HAP-1 (cell line): ENCODE results near the gene SGIP1.

Experiments used
- DNase-seq, 2 experiments: peaks; one replicate each; pipeline ENCODE4 v3.0.0-alpha.2; 2016 to 2020; ENCODE audit warnings: low spot score in 2 of 2
- H3K27me3 ChIP-seq: fragments of 250-450 bp; sonication (Bioruptor Pico); 2 replicates; pipeline ENCODE4 v1.5.1; 2020; ENCODE audit warnings: low read depth, mild to moderate bottlenecking, moderate library complexity
- H3K36me3 ChIP-seq: fragments of 250-450 bp; sonication (Bioruptor Pico); replicated peaks from 2 replicates; pipeline ENCODE4 v1.5.1; 2020; ENCODE audit warnings: mild to moderate bottlenecking
- H3K4me1 ChIP-seq: fragments of 250-450 bp; sonication (Bioruptor Pico); 2 replicates; pipeline ENCODE4 v1.5.1; 2020; ENCODE audit warnings: mild to moderate bottlenecking
- H3K4me3 ChIP-seq: fragments of 250-450 bp; sonication (Bioruptor Pico); 2 replicates; pipeline ENCODE4 v1.5.1; 2020; ENCODE audit warnings: mild to moderate bottlenecking, moderate library complexity
- H3K9me3 ChIP-seq: fragments of 250-450 bp; sonication (Bioruptor Pico); 2 replicates; pipeline ENCODE4 v1.5.1; 2020; ENCODE audit warnings: mild to moderate bottlenecking, moderate library complexity
- in situ Hi-C: fragments of 300-500 bp; cut with MboI; formaldehyde crosslinking; loops from 3 replicates; pipeline ENCODE4 v1.14.3; 2020; ENCODE audit warnings: low sequenced_read_pairs, inconsistent platforms, mixed read lengths

The SGIP1 gene

DNA sequence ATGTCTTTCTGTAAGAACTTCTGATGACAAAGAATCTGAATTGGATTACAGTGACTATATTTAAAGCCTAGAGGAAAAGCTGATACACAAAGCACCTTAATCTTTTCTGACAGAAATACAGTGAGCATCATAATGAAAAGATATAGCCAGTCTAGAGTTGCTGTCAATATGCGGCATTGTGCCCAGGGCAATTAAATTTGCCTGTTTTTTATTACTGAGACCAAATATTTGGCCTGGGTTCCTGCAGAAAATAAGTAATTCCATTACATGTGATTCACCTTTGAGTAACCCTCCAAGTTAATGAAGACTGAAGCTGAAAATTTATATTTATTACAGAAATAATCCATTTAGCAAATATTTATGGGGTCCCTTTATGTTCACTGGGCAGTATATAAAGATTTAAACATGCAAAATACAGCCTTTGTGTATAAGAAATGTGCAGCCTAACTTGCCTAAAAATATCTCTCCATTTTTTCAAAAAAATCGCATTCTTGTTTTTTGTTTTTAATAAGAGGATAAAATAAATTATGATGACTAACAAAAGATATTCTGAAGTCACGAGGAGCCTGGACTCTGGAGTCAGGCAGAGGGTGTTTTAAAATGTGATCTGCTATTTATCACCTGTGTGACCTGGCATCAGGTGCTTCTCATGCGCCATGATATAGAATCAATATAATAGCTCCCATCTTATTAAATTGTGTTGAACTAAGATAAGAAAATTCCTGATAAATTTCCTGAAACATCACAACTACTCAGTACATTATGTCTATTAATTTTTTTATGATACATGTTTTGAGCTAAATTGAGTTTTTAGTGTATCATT is 83.6 kb downstream of the SGIP1 start:
- no peaks in the 10 kb centered on the region for H3K36me3 ChIP-seq
- no peaks in the 10 kb centered on the region for H3K27me3 ChIP-seq
- in situ Hi-C loops: no loop called here
- DNase-seq: peak in 1 of 2 experiments; percentile 18
- no peaks in the 10 kb centered on the region for H3K4me1 ChIP-seq
- H3K9me3 ChIP-seq: no peaks in the 10 kb centered on the region
- no peak overlapping the region for H3K4me3 ChIP-seq

GRCh38 chr1:66618390-66618789 is 84.4 kb downstream of the SGIP1 start:
- DNase-seq: no peak
- no peaks in the 10 kb centered on the region for H3K36me3 ChIP-seq
- no peaks in the 10 kb centered on the region for H3K27me3 ChIP-seq
- H3K4me3 ChIP-seq: no peak overlapping the region
- in situ Hi-C loops: no loop called here
- no peaks in the 10 kb centered on the region for H3K4me1 ChIP-seq
- H3K9me3 ChIP-seq: no peaks in the 10 kb centered on the region

DNA sequence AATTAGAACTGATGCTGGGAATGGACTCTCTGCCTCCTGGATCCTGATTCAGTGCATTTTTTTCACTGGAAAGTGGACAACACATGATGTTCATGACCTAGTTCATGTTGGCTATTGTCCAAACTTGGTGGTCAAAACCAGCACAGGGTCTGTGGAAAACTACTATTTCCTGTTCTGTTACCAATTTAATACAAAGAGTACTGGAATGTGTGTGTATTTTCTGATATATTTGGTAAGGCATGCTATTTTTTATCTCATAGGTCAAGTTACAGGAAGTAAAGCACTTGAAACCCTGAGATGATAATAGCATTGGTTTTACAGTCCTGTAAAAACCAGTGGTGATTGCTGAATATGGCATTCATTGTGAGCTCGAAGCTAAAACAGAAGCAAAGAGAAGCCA is 89.9 kb downstream of the SGIP1 start:
- Histone ChIP-seq H3K4me3 (no peak overlapping the region), H3K4me1 (no peaks in the 10 kb centered on the region), H3K27me3 (no peaks in the 10 kb centered on the region), H3K9me3 (no peaks in the 10 kb centered on the region), H3K36me3 (no peaks in the 10 kb centered on the region)
- in situ Hi-C loops: no loop called here
- no peak for DNase-seq

GRCh38 chr1:66624412-66625060 is 90.6 kb downstream of the SGIP1 start:
- no peak for DNase-seq
- Histone ChIP-seq H3K4me3 (no peak overlapping the region), H3K36me3 (no peaks in the 10 kb centered on the region), H3K27me3 (no peaks in the 10 kb centered on the region), H3K4me1 (no peaks in the 10 kb centered on the region), H3K9me3 (no peaks in the 10 kb centered on the region)
- in situ Hi-C loops: no loop called here

DNA sequence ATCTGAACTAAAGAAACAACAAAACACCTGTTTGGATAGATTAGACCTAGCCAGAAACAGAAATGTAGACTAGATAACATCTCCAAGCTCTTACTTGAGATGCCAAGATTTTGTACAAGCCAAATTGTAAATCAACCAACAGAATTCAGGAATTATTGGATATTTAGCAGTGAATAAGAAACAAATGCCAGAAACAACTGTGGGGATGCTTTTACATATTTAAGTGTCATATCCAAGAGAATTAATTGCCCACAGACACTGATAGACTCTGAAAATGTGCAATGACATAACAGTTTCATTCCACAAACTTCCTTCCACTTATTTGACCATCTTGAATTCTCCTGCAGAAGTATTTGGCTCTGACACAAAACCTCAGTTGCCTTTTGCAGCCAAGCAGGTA is 92.3 kb downstream of the SGIP1 start:
- DNase-seq: no peak
- Histone ChIP-seq H3K9me3 (no peaks in the 10 kb centered on the region), H3K4me3 (no peak overlapping the region), H3K27me3 (no peaks in the 10 kb centered on the region), H3K36me3 (no peaks in the 10 kb centered on the region), H3K4me1 (no peaks in the 10 kb centered on the region)
- in situ Hi-C loops: no loop called here

DNA sequence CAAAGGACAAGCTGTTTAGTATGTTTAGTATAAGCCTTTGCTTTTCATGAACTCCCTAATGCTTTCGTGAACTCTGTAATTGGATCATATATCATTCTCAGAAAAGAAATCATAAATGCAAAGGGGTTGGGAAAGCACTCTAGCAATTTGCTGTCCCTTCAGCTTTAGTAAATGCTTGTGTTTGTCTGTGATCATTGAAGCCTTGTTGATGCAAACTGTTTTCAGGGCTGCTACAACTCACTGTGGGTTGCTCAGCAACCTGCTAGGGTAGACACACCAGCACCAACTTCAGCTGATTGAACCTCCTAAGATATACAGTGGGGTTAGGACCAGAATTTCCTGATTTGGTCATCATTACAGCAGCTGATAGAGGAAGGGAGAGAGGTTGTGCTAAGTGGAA is 95.0 kb downstream of the SGIP1 start:
- in situ Hi-C loops: no loop called here
- Histone ChIP-seq H3K4me1 (no peaks in the 10 kb centered on the region), H3K27me3 (no peaks in the 10 kb centered on the region), H3K4me3 (no peak overlapping the region), H3K36me3 (no peaks in the 10 kb centered on the region), H3K9me3 (no peaks in the 10 kb centered on the region)
- no peak for DNase-seq

GRCh38 chr1:66633159-66633558 is 99.2 kb downstream of the SGIP1 start:
- H3K4me3 ChIP-seq: no peak overlapping the region
- DNase-seq: no peak
- in situ Hi-C loops: no loop called here
- no peaks in the 10 kb centered on the region for H3K4me1 ChIP-seq
- H3K36me3 ChIP-seq: no peaks in the 10 kb centered on the region
- H3K9me3 ChIP-seq: no peaks in the 10 kb centered on the region
- H3K27me3 ChIP-seq: no peaks in the 10 kb centered on the region

DNA sequence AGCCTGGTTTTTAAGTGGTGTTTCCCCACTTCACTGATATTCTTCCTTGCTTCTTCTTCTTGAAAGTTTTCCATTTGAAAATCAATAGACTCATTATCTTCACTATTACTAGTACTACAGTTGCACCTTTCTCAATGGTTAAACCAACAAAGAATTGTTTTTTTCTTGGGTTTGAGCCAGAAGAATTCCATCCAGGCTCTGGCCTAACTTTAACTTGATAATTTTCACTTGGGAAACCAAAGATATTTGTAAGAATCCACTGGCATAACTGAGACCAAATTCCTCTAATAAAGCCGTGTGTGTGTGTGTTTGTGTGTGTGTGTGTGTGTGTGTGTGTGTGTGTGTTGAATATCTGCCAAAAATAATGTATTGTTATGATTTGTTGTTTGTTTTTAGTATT is 103.2 kb downstream of the SGIP1 start:
- Histone ChIP-seq H3K27me3 (no peaks in the 10 kb centered on the region), H3K4me3 (no peak overlapping the region), H3K36me3 (no peaks in the 10 kb centered on the region), H3K4me1 (no peaks in the 10 kb centered on the region), H3K9me3 (no peaks in the 10 kb centered on the region)
- DNase-seq: no peak
- in situ Hi-C loops: no loop called here

- no peaks in the 10 kb centered on the region; the same call in 1 of the 2 replicates for H3K27me3 ChIP-seq
- H3K36me3 ChIP-seq: no peaks in the 10 kb centered on the region
- H3K4me3 ChIP-seq: no peak overlapping the region
- H3K9me3 ChIP-seq: no peaks in the 10 kb centered on the region
- DNase-seq: no peak
- in situ Hi-C loops: no loop called here
- H3K4me1 ChIP-seq: no peaks in the 10 kb centered on the region
Measured at GRCh38 chr1:66641891-66642473, 108.0 kb downstream of the SGIP1 start.

GRCh38 chr1:66642992-66643391 is 109.0 kb downstream of the SGIP1 start:
- no peak for DNase-seq
- no peak overlapping the region for H3K4me3 ChIP-seq
- in situ Hi-C loops: no loop called here

DNA sequence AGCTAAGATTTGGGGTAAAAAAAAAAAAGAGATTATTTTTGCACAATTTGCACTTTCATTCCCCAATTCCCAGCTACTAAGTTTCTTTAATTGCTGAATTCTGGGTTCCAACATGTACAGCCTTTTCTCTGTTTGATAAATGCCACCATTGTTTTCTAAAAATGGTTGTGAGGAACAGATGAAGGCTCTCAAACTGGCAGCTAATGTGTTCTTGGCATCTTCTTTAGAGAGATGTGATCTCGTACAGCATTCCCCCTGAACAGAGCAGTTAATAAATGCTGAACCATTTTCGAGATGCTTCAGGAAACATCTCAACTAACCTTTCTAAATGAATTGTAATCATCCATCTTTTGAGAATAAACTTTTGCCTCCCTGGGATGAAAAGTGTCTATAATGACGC is 110.4 kb downstream of the SGIP1 start:
- no peak overlapping the region for H3K4me3 ChIP-seq
- in situ Hi-C loops: no loop called here
- no peak for DNase-seq
- H3K9me3 ChIP-seq: no peaks in the 10 kb centered on the region
- no peaks in the 10 kb centered on the region; the same call in 1 of the 2 replicates for H3K27me3 ChIP-seq
- H3K36me3 ChIP-seq: no peaks in the 10 kb centered on the region
- no peaks in the 10 kb centered on the region for H3K4me1 ChIP-seq

More at GRCh38 chr1:66642992-66643391, 109.0 kb downstream of the SGIP1 start:
- H3K27me3 ChIP-seq: no peaks in the 10 kb centered on the region; the same call in 1 of the 2 replicates
- no peaks in the 10 kb centered on the region for H3K9me3 ChIP-seq
- no peaks in the 10 kb centered on the region for H3K4me1 ChIP-seq
- no peaks in the 10 kb centered on the region for H3K36me3 ChIP-seq

GRCh38 chr1:66648901-66649595 is 115.1 kb downstream of the SGIP1 start:
- Histone ChIP-seq H3K4me3 (no peak overlapping the region), H3K27me3 (peaks cover 3% of the 10 kb centered on the region; the same call in 1 of the 2 replicates), H3K9me3 (no peaks in the 10 kb centered on the region), H3K4me1 (no peaks in the 10 kb centered on the region), H3K36me3 (no peaks in the 10 kb centered on the region)
- no peak for DNase-seq
- in situ Hi-C loops: no loop called here

DNA sequence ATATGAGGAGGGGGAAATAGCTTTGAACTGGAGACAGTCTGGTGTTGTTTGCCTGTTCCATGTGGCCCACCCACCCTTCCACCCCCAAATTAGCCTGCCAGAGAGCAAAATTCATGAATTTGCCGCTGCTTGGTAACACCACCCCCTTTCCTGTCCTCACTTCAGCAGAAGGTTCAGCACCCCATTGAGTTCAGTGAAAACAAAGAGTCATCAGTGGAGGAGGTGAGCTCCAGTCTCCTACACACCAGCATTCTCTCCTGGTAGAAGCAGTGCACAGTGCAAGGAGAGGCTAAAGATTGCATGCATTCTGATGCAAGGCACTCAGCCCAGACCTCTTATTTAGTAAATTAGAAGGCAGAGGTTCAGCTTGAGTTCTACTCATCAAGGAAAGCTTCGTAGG is 118.6 kb downstream of the SGIP1 start:
- Histone ChIP-seq H3K27me3 (0 out of 2 replicates have a peak, but pooled peaks cover 3% of the 10 kb centered on the region), H3K4me1 (no peaks in the 10 kb centered on the region), H3K9me3 (no peaks in the 10 kb centered on the region), H3K4me3 (no peak overlapping the region), H3K36me3 (no peaks in the 10 kb centered on the region)
- in situ Hi-C loops: no loop called here
- DNase-seq: no peak

DNA sequence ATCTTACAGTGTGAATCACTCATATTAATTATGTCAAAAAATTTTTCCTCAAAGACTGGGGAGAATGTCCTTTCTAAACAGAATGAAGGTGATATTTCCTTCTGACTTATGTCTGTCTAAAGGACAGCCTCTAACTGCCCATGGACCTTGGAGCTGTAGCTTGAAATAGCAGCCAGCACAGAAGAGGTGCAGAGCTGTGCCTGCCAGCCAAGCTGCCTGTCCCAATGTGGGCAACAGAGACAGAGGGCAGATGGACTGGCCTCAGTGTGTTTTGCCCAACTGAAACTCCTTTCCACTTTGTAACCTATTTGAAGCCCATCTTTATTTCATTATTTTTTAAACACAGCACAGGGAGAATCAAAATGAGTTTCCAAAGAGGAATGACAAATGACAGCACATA is 120.7 kb downstream of the SGIP1 start:
- H3K4me1 ChIP-seq: no peaks in the 10 kb centered on the region
- in situ Hi-C loops: no loop called here
- DNase-seq: no peak
- no peaks in the 10 kb centered on the region for H3K9me3 ChIP-seq
- H3K36me3 ChIP-seq: no peaks in the 10 kb centered on the region
- no peak overlapping the region for H3K4me3 ChIP-seq
- H3K27me3 ChIP-seq: 0 out of 2 replicates have a peak, but pooled peaks cover 3% of the 10 kb centered on the region
